Karpas-422 (cell line): Measurements from ENCODE around the gene SOX9. TPM values are rescaled to one million over a fixed set of nuclear protein-coding genes. Genes with fewer than 3 reads are reported as not detected.

Source experiments
- DNase-seq: peaks from one replicate; pipeline ENCODE4 v3.0.0-alpha.2; 2015
- H2AFZ ChIP-seq: fragments of 200-600 bp; sonication (generic); 2 replicates; pipeline ENCODE4 v1.6.1; 2014; ENCODE audit warnings: antibody characterized with exemption, low read length, mixed read lengths
- H3K27ac ChIP-seq: fragments of 200-600 bp; sonication (generic); 2 replicates; pipeline ENCODE4 v1.5.1; 2014; ENCODE audit warnings: mild to moderate bottlenecking, low read length, moderate library complexity
- H3K27me3 ChIP-seq: fragments of 200-600 bp; sonication (generic); 2 replicates; pipeline ENCODE4 v1.6.1; 2014; ENCODE audit warnings: low read length, mixed read lengths
- H3K36me3 ChIP-seq: fragments of 200-600 bp; sonication (generic); 2 replicates; pipeline ENCODE4 v1.6.1; 2014; ENCODE audit warnings: low read length, mixed read lengths; ENCODE audit not compliant: insufficient read depth
- H3K4me1 ChIP-seq: fragments of 200-600 bp; sonication (generic); 2 replicates; pipeline ENCODE4 v1.6.1; 2014; ENCODE audit warnings: mild to moderate bottlenecking, low read length, mixed read lengths
- H3K4me2 ChIP-seq: fragments of 200-600 bp; sonication (generic); 2 replicates; pipeline ENCODE4 v1.6.1; 2014; ENCODE audit warnings: low read length, low read depth, mild to moderate bottlenecking; ENCODE audit not compliant: poor library complexity, severe bottlenecking
- H3K4me3 ChIP-seq: fragments of 200-600 bp; sonication (generic); 2 replicates; pipeline ENCODE4 v1.5.1; 2014; ENCODE audit warnings: mild to moderate bottlenecking, antibody characterized with exemption, low read length, mixed read lengths
- H3K79me2 ChIP-seq: fragments of 200-600 bp; sonication (generic); 2 replicates; pipeline ENCODE4 v1.6.1; 2014; ENCODE audit warnings: mild to moderate bottlenecking, low read length, mixed read lengths
- H3K9ac ChIP-seq: fragments of 200-600 bp; sonication (generic); 2 replicates; pipeline ENCODE4 v1.6.0; 2014; ENCODE audit warnings: low read length
- H3K9me2 ChIP-seq: fragments of 200-600 bp; sonication (generic), shearing (Covaris generic); replicated peaks from 2 replicates; pipeline ENCODE4 v1.6.0; 2014; ENCODE audit warnings: mild to moderate bottlenecking, low read length, moderate library complexity; ENCODE audit not compliant: insufficient read depth
- H3K9me3 ChIP-seq: fragments of 300-700, 200-600 bp; sonication (generic); 2 replicates; pipeline ENCODE4 v1.6.1; 2014; ENCODE audit warnings: low read length, mixed read lengths
- H4K20me1 ChIP-seq: fragments of 200-600 bp; sonication (generic); 2 replicates; pipeline ENCODE4 v1.6.1; 2014; ENCODE audit warnings: mild to moderate bottlenecking, antibody characterized with exemption, low read length, low read depth; ENCODE audit not compliant: insufficient read depth
- total RNA-seq: library from RNA; depleted of rRNA; stranded (reverse); fragments of >200 nt; shearing (Covaris generic); gene quantifications from 2 replicates; pipeline ENCODE4 v1.2.3, GENCODE V29; 2014; ENCODE audit warnings: low replicate concordance

The SOX9 gene
- total RNA-seq, 1 experiment from 2014 or later = 30.3 TPM

GRCh38 chr17:72150632-72151460 lies 30.0 kb downstream of the SOX9 start:
- no peaks in the 10 kb centered on the region for H3K27me3 ChIP-seq
- no peak overlapping the region for H3K9ac ChIP-seq
- H3K27ac ChIP-seq = no peak overlapping the region
- H2AFZ ChIP-seq = no peak overlapping the region
- no peaks in the 10 kb centered on the region for H3K36me3 ChIP-seq
- H3K4me3 ChIP-seq = no peak overlapping the region
- no peak overlapping the region for H3K4me2 ChIP-seq
- no peaks in the 10 kb centered on the region for H3K9me2 ChIP-seq
- H3K9me3 ChIP-seq = no peaks in the 10 kb centered on the region
- H3K4me1 ChIP-seq = peaks cover 36% of the 10 kb centered on the region
- H4K20me1 ChIP-seq = no peaks in the 10 kb centered on the region
- no peaks in the 10 kb centered on the region for H3K79me2 ChIP-seq
- DNase-seq = no peak

GRCh38 chr17:72151565-72152386 lies 31.0 kb downstream of the SOX9 start:
- H3K36me3 ChIP-seq = no peaks in the 10 kb centered on the region
- no peaks in the 10 kb centered on the region for H3K79me2 ChIP-seq
- H3K9me2 ChIP-seq = no peaks in the 10 kb centered on the region
- no peak overlapping the region for H3K4me2 ChIP-seq
- H2AFZ ChIP-seq = no peak overlapping the region
- H3K27me3 ChIP-seq = no peaks in the 10 kb centered on the region
- H4K20me1 ChIP-seq = no peaks in the 10 kb centered on the region
- no peak overlapping the region for H3K9ac ChIP-seq
- no peak overlapping the region for H3K27ac ChIP-seq
- no peaks in the 10 kb centered on the region for H3K9me3 ChIP-seq
- no peak overlapping the region for H3K4me3 ChIP-seq
- H3K4me1 ChIP-seq = peaks cover 36% of the 10 kb centered on the region
- no peak for DNase-seq

- Histone ChIP-seq H3K9me3 (no peaks in the 10 kb centered on the region), H3K9ac (no peak overlapping the region), H3K36me3 (no peaks in the 10 kb centered on the region), H4K20me1 (no peaks in the 10 kb centered on the region), H3K9me2 (no peaks in the 10 kb centered on the region), H3K79me2 (no peaks in the 10 kb centered on the region), H3K27me3 (no peaks in the 10 kb centered on the region), H3K4me2 (no peak overlapping the region), H2AFZ (no peak overlapping the region), H3K27ac (no peak overlapping the region), H3K4me1 (peaks cover 36% of the 10 kb centered on the region), H3K4me3 (no peak overlapping the region)
- no peak for DNase-seq
These were observed 31.6 kb downstream of the SOX9 start for GRCh38 chr17:72152387-72152929.

GRCh38 chr17:72158895-72159885 lies 38.4 kb downstream of the SOX9 start:
- H3K27ac ChIP-seq = no peak overlapping the region
- no peaks in the 10 kb centered on the region for H3K36me3 ChIP-seq
- no peaks in the 10 kb centered on the region for H3K27me3 ChIP-seq
- no peak overlapping the region for H2AFZ ChIP-seq
- H4K20me1 ChIP-seq = no peaks in the 10 kb centered on the region
- no peaks in the 10 kb centered on the region for H3K9me2 ChIP-seq
- no peak overlapping the region for H3K9ac ChIP-seq
- H3K4me3 ChIP-seq = no peak overlapping the region
- H3K4me2 ChIP-seq = no peak overlapping the region
- no peak for DNase-seq
- H3K9me3 ChIP-seq = no peaks in the 10 kb centered on the region
- peaks cover 21% of the 10 kb centered on the region for H3K4me1 ChIP-seq
- no peaks in the 10 kb centered on the region for H3K79me2 ChIP-seq

GRCh38 chr17:72162569-72162968 lies 41.7 kb downstream of the SOX9 start:
- no peak for DNase-seq
- Histone ChIP-seq H3K9ac (no peak overlapping the region), H3K9me3 (no peaks in the 10 kb centered on the region), H3K4me1 (peaks cover 20% of the 10 kb centered on the region), H3K27ac (no peak overlapping the region), H3K79me2 (no peaks in the 10 kb centered on the region), H3K27me3 (no peaks in the 10 kb centered on the region; the same call in 1 of the 2 replicates), H2AFZ (no peak overlapping the region), H3K4me3 (no peak overlapping the region), H3K9me2 (no peaks in the 10 kb centered on the region), H3K36me3 (no peaks in the 10 kb centered on the region), H4K20me1 (no peaks in the 10 kb centered on the region), H3K4me2 (no peak overlapping the region)

- H3K9ac ChIP-seq = no peak overlapping the region
- H3K4me3 ChIP-seq = no peak overlapping the region
- DNase-seq = no peak
- H3K9me3 ChIP-seq = no peaks in the 10 kb centered on the region
- no peaks in the 10 kb centered on the region for H3K36me3 ChIP-seq
- no peaks in the 10 kb centered on the region; the same call in 1 of the 2 replicates for H3K27me3 ChIP-seq
- H3K4me1 ChIP-seq = peaks cover 22% of the 10 kb centered on the region
- H4K20me1 ChIP-seq = no peaks in the 10 kb centered on the region
- no peaks in the 10 kb centered on the region for H3K9me2 ChIP-seq
- no peaks in the 10 kb centered on the region for H3K79me2 ChIP-seq
- no peak overlapping the region for H3K4me2 ChIP-seq
- H3K27ac ChIP-seq = no peak overlapping the region
- H2AFZ ChIP-seq = no peak overlapping the region
These were observed 42.7 kb downstream of the SOX9 start for GRCh38 chr17:72163474-72163873.

GRCh38 chr17:72164158-72164739 lies 43.4 kb downstream of the SOX9 start:
- H3K4me3 ChIP-seq = no peak overlapping the region
- no peaks in the 10 kb centered on the region for H3K79me2 ChIP-seq
- peaks cover 22% of the 10 kb centered on the region for H3K4me1 ChIP-seq
- H3K27ac ChIP-seq = no peak overlapping the region
- H3K9me2 ChIP-seq = no peaks in the 10 kb centered on the region
- H3K4me2 ChIP-seq = no peak overlapping the region
- no peaks in the 10 kb centered on the region; the same call in 1 of the 2 replicates for H3K27me3 ChIP-seq
- H3K9me3 ChIP-seq = no peaks in the 10 kb centered on the region
- H4K20me1 ChIP-seq = no peaks in the 10 kb centered on the region
- H3K36me3 ChIP-seq = no peaks in the 10 kb centered on the region
- no peak for DNase-seq
- no peak overlapping the region for H2AFZ ChIP-seq
- H3K9ac ChIP-seq = no peak overlapping the region
